NT2/D1 (cell line): ENCODE measurements around the gene EXTL1.

Experiments used
- DNase-seq: peaks from one replicate; pipeline ENCODE4 v3.0.0-alpha.2; 2011; ENCODE audit warnings: low read depth, low spot score
- H3K27me3 ChIP-seq: 2 replicates; pipeline ENCODE4 v1.6.0; 2011; ENCODE audit warnings: mild to moderate bottlenecking; ENCODE audit not compliant: insufficient read length, insufficient read depth
- H3K36me3 ChIP-seq: 2 replicates; pipeline ENCODE4 v1.6.1; 2011; ENCODE audit warnings: mild to moderate bottlenecking, low read length, mixed read lengths; ENCODE audit not compliant: insufficient read depth, insufficient read length
- H3K4me1 ChIP-seq: 2 replicates; pipeline ENCODE4 v1.5.1; 2011; ENCODE audit not compliant: insufficient read depth, insufficient read length
- H3K4me3 ChIP-seq: 2 replicates; pipeline ENCODE4 v1.5.1; 2011; ENCODE audit warnings: low read depth; ENCODE audit not compliant: insufficient read length
- H3K9ac ChIP-seq: 2 replicates; pipeline ENCODE4 v1.6.0; 2011; ENCODE audit warnings: low read depth; ENCODE audit not compliant: insufficient read length
- H3K9me3 ChIP-seq: 2 replicates; pipeline ENCODE4 v1.5.1; 2011; ENCODE audit warnings: mild to moderate bottlenecking, low read length; ENCODE audit not compliant: insufficient read depth
- SUZ12 ChIP-seq: IDR thresholded peaks from 2 replicates; pipeline ENCODE4 v1.6.1; 2011; ENCODE audit not compliant: insufficient read length, insufficient read depth; ENCODE audit errors: extremely low read depth
- YY1 ChIP-seq: IDR thresholded peaks from 2 replicates; pipeline ENCODE4 v1.6.1; 2011; ENCODE audit not compliant: insufficient read length, insufficient read depth
- ZNF274 ChIP-seq: IDR thresholded peaks from 2 replicates; pipeline ENCODE4 v1.6.1; 2011; ENCODE audit warnings: mild to moderate bottlenecking, low read depth, low read length

Gene EXTL1

GRCh38 chr1:26049531-26050247, 28.1 kb downstream of the EXTL1 start:
- DNase-seq, result no peak
- TF ChIP-seq ZNF274, result no peak
- no peak for TF ChIP-seq SUZ12
- TF ChIP-seq YY1, result no peak
- no peak overlapping the region for H3K4me3 ChIP-seq
- no peaks in the 10 kb centered on the region for H3K36me3 ChIP-seq
- H3K27me3 ChIP-seq, result peaks cover 52% of the 10 kb centered on the region
- H3K9ac ChIP-seq, result no peak overlapping the region
- H3K9me3 ChIP-seq, result no peaks in the 10 kb centered on the region
- peaks cover 10% of the 10 kb centered on the region for H3K4me1 ChIP-seq

GRCh38 chr1:26050248-26050640, 28.7 kb downstream of the EXTL1 start:
- TF ChIP-seq YY1 (no peak), ZNF274 (no peak), SUZ12 (no peak)
- Histone ChIP-seq H3K9ac (no peak overlapping the region), H3K27me3 (peaks cover 46% of the 10 kb centered on the region), H3K9me3 (no peaks in the 10 kb centered on the region), H3K4me3 (no peak overlapping the region), H3K4me1 (peaks cover 6% of the 10 kb centered on the region), H3K36me3 (no peaks in the 10 kb centered on the region)
- no peak for DNase-seq

GRCh38 chr1:26053718-26054560, 32.4 kb downstream of the EXTL1 start:
- Histone ChIP-seq H3K4me1 (no peaks in the 10 kb centered on the region), H3K9ac (no peak overlapping the region), H3K36me3 (no peaks in the 10 kb centered on the region), H3K27me3 (peaks cover 13% of the 10 kb centered on the region), H3K4me3 (no peak overlapping the region), H3K9me3 (no peaks in the 10 kb centered on the region)
- no peak for DNase-seq
- TF ChIP-seq YY1 (no peak), ZNF274 (no peak), SUZ12 (no peak)

- Histone ChIP-seq H3K36me3 (no peaks in the 10 kb centered on the region), H3K27me3 (peaks cover 4% of the 10 kb centered on the region), H3K9ac (no peak overlapping the region), H3K9me3 (no peaks in the 10 kb centered on the region), H3K4me3 (no peak overlapping the region), H3K4me1 (peaks cover 2% of the 10 kb centered on the region)
- TF ChIP-seq SUZ12, result no peak
- no peak for TF ChIP-seq ZNF274
- TF ChIP-seq YY1, result no peak
- no peak for DNase-seq
These were observed 33.5 kb downstream of the EXTL1 start for GRCh38 chr1:26055041-26055440.

DNA sequence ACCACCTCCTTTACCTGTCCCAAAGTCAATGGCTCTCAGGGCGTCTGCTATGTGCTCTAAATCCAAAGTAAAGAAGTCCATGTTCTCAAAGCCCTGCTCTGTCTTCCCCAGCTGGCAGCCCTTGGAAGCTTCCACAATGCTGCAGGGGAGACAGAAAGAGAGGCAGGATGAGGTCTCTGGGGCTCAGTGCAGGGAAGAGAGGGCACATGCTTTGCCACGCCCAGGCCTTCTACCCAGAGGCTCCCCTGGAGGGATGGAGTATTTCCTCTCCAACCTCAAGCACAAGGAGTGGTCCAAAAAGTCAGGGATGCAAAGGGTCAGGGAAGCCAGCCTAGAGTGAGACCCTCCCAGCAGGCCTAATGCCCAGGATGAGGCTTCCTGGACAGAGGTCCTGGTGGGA, 35.6 kb downstream of the EXTL1 start:
- H3K4me1 ChIP-seq, result peaks cover 6% of the 10 kb centered on the region
- H3K36me3 ChIP-seq, result no peaks in the 10 kb centered on the region
- H3K4me3 ChIP-seq, result no peak overlapping the region
- TF ChIP-seq ZNF274 (no peak), SUZ12 (no peak), YY1 (no peak)
- H3K9ac ChIP-seq, result no peak overlapping the region
- peaks cover 4% of the 10 kb centered on the region for H3K27me3 ChIP-seq
- no peaks in the 10 kb centered on the region for H3K9me3 ChIP-seq
- no peak for DNase-seq

- Histone ChIP-seq H3K9me3 (no peaks in the 10 kb centered on the region), H3K27me3 (peaks cover 4% of the 10 kb centered on the region), H3K9ac (no peak overlapping the region), H3K4me1 (peaks cover 6% of the 10 kb centered on the region), H3K36me3 (no peaks in the 10 kb centered on the region), H3K4me3 (no peak overlapping the region)
- TF ChIP-seq SUZ12 (no peak), ZNF274 (no peak), YY1 (no peak)
- no peak for DNase-seq
These were observed 36.5 kb downstream of the EXTL1 start for GRCh38 chr1:26058052-26058595.

DNA sequence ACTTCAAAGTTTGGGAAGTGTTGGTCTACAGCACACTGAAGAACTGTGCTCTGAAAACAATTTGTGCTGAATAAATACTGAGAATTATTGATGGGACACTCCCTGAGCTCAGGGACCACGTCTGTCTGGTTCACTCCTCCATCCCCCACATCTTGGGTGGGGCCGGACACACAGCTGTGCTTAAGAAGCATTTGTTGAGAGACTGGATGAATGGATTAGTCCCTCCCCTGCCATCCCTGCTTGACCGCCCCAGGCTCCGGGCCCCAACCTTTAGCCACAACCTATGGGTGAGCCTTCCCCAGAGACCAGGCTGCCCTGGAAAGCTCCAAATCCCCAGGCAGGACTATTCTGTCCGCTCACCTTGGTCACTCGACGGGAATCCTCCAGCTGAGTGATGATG, 38.3 kb downstream of the EXTL1 start:
- peaks cover 4% of the 10 kb centered on the region for H3K27me3 ChIP-seq
- no peak overlapping the region for H3K4me3 ChIP-seq
- H3K36me3 ChIP-seq, result no peaks in the 10 kb centered on the region
- peaks cover 8% of the 10 kb centered on the region for H3K4me1 ChIP-seq
- H3K9ac ChIP-seq, result no peak overlapping the region
- no peak for DNase-seq
- H3K9me3 ChIP-seq, result no peaks in the 10 kb centered on the region
- TF ChIP-seq YY1, result no peak
- TF ChIP-seq ZNF274, result no peak
- no peak for TF ChIP-seq SUZ12
